ENCODE measurements around the gene FNDC3B. TPM values are rescaled to one million over a fixed set of nuclear protein-coding genes. Genes with fewer than 3 reads are reported as not detected.

Gene FNDC3B
- total and polyA plus RNA-seq, 2 of the 8 experiments (the other 6 are each of a cell fraction or from before 2014, with no cell fraction given), result 14.1 to 44.4 TPM

GRCh38 chr3:172069478-172069877, 30.1 kb downstream of the FNDC3B start:
- ChIA-PET CTCF (ENCODE audit: partially characterized antibody) (interaction anchor here (1.8 kb wide), 1 partner anchor 15 kb away, joined by 3 read pairs; no protein-coding TSS in a partner anchor), POLR2A (ENCODE audit: partially characterized antibody) (interaction anchor here (1.6 kb wide), 1 partner anchor 27 kb away, joined by 5 read pairs; no protein-coding TSS in a partner anchor)
- H4K91ac ChIP-seq (replicated peaks; ENCODE audit: insufficient read length, low read length), result no peak overlapping the region
- no peak overlapping the region for H3K4me3 ChIP-seq (ENCODE audit: extremely low read depth in 1 of 4, insufficient read depth in 2 of 4, low read depth in 3 of 4, low read length in 4 of 4)
- H2BK5ac ChIP-seq (ENCODE audit: low read depth, low read length), result no peak overlapping the region
- H4K8ac ChIP-seq (ENCODE audit: extremely low read depth, insufficient read depth, low read length), result no peak overlapping the region
- no peak overlapping the region for H4K5ac ChIP-seq (ENCODE audit: insufficient read length, low read depth, low read length)
- no peak overlapping the region for H3K23ac ChIP-seq (ENCODE audit: insufficient read length)
- no peak overlapping the region for H2BK15ac ChIP-seq (ENCODE audit: low read length)
- peaks cover 6 to 95% of the 10 kb centered on the region in 2 experiments; a peak in 3 of 4 replicates for H3K79me2 ChIP-seq (ENCODE audit: control insufficient read depth in 1 of 2, insufficient read depth in 2 of 2, low read length in 2 of 2)
- no peaks in the 10 kb centered on the region for H3K23me2 ChIP-seq (ENCODE audit: low read depth, low read length)
- H3K9me3 ChIP-seq (ENCODE audit: insufficient read depth in 2 of 2, low read depth in 1 of 2, low read length in 1 of 2), result no peaks in the 10 kb centered on the region
- H4K20me1 ChIP-seq (replicated peaks in 1 of 2; ENCODE audit: control insufficient read depth in 1 of 2, insufficient read depth in 2 of 2, low read length in 2 of 2), result peaks cover 8 to 18% of the 10 kb centered on the region in 2 experiments
- H2BK20ac ChIP-seq (ENCODE audit: low read length), result no peak overlapping the region
- H3K36me3 ChIP-seq (ENCODE audit: control insufficient read depth in 2 of 4, insufficient read depth in 4 of 4, low read length in 3 of 4), result no peaks in the 10 kb centered on the region
- H2AK5ac ChIP-seq (ENCODE audit: low read depth, low read length), result no peak overlapping the region
- H2BK120ac ChIP-seq (replicated peaks; ENCODE audit: low read depth, low read length), result no peak overlapping the region
- no peak overlapping the region for H3K14ac ChIP-seq (ENCODE audit: insufficient read length)
- no peak overlapping the region for H3K56ac ChIP-seq (replicated peaks; ENCODE audit: insufficient read length, low read depth, low read length)
- no peak overlapping the region for H3K4me2 ChIP-seq (ENCODE audit: insufficient read depth in 1 of 2, low read depth in 2 of 2, low read length in 2 of 2)
- no peak overlapping the region for H3K27ac ChIP-seq (ENCODE audit: low read depth, low read length)
- FAIRE-seq, result no peak
- DNase-seq (ENCODE audit: low read depth in 1 of 2, low spot score in 2 of 2), result no peak
- H3K4me1 ChIP-seq (replicated peaks in 1 of 4; ENCODE audit: control insufficient read depth in 3 of 4, insufficient read depth in 4 of 4, low read length in 3 of 4), result peaks cover 0 to 16% (median 5%) of the 10 kb centered on the region in 4 experiments; a peak in 2 of 7 replicates
- WGBS, 2 experiments (ENCODE audit: extremely low coverage in 1 of 2, insufficient coverage in 1 of 2, insufficient read length in 1 of 2, insufficient replicate concordance in 2 of 2, low coverage in 1 of 2, low lambda C conversion rate in 2 of 2, missing lambda C conversion rate in 1 of 2), result 66% methylated on average over 3 of the region's 3 CpGs; no CpG with 5 or more reads in 1 of the 2 experiments
- H3K79me1 ChIP-seq (ENCODE audit: low read depth, low read length), result no peaks in the 10 kb centered on the region; the same call in none of the 2 replicates
- H3K27me3 ChIP-seq (replicated peaks in 1 of 4; ENCODE audit: control insufficient read depth in 3 of 4, extremely low read depth in 1 of 4, insufficient read depth in 3 of 4, low read length in 3 of 4), result no peaks in the 10 kb centered on the region
- H3K4ac ChIP-seq (replicated peaks; ENCODE audit: insufficient read length, low read depth, low read length), result no peak overlapping the region
- H2AFZ ChIP-seq (ENCODE audit: low read length), result no peak overlapping the region
- H3K9ac ChIP-seq (replicated peaks in 1 of 4; ENCODE audit: extremely low read depth in 1 of 4, low read depth in 3 of 4, low read length in 3 of 4), result no peak overlapping the region
- no peak overlapping the region for H3K18ac ChIP-seq (ENCODE audit: extremely low read depth, low read length)
- H2BK12ac ChIP-seq (ENCODE audit: low read depth, low read length), result no peak overlapping the region
- TF ChIP-seq NANOG (IDR thresholded peaks at IDR 0.05; ENCODE audit: insufficient read depth, low read depth, low read length, poor library complexity, severe bottlenecking) (no peak), EZH2 (IDR thresholded peaks at IDR 0.05; ENCODE audit: low read depth, low read length, severe bottlenecking) (no peak), SUZ12 (IDR thresholded peaks at IDR 0.05; ENCODE audit: low read length) (no peak), ATF2 (IDR thresholded peaks at IDR 0.05; ENCODE audit: low read length) (no peak), BRCA1 (IDR thresholded peaks at IDR 0.05; ENCODE audit: low read depth, low read length) (no peak), BACH1 (IDR thresholded peaks at IDR 0.05; ENCODE audit: low read length) (no peak), SRF (IDR thresholded peaks at IDR 0.05; ENCODE audit: low read depth, low read length) (no peak), SIN3A (conservative IDR thresholded peaks at IDR 0.05 in 1 of 2, IDR thresholded peaks at IDR 0.05 in 1 of 2; ENCODE audit: low read depth in 1 of 2, low read length in 2 of 2) (no peak), ASH2L (IDR thresholded peaks at IDR 0.05; ENCODE audit: low read length) (no peak), SP4 (IDR thresholded peaks at IDR 0.05; ENCODE audit: low read length) (no peak), TAF7 (optimal IDR thresholded peaks at IDR 0.05; ENCODE audit: borderline replicate concordance, low read depth, low read length) (no peak), TEAD4 (IDR thresholded peaks at IDR 0.05; ENCODE audit: low read depth, low read length) (no peak), CREB1 (IDR thresholded peaks at IDR 0.05) (no peak)
